CD4-positive, alpha-beta T cell treated with Interleukin-15 for 4 hours (primary cell): ENCODE data around the gene PLAAT5.
A peak's percentile ranks its signal among the peaks of the same experiment; 100 is the strongest.
"Not testable (repeated sequence)": the region's sequence is repeated elsewhere in the genome, so short reads cannot be mapped to it uniquely, and the experiment has no call there.

Source experiments
- DNase-seq: peaks from one replicate; pipeline ENCODE4 v3.0.0-alpha.2; 2020; ENCODE audit warnings: low spot score

PLAAT5 gene

GRCh38 chr11:63490551-63491239 is at the start of gene PLAAT5:
TSS of gene PLAAT5 (minus strand) at chr11:63491167. CDS start at chr11:63491034, 133 bp downstream.
- DNase-seq, result no peak

- no peak for DNase-seq
Observed at GRCh38 chr11:63537293-63538101, 46.5 kb upstream of the PLAAT5 start.

GRCh38 chr11:63536669-63537292 is 45.8 kb upstream of the PLAAT5 start, which contains the start of gene PLAAT4:
TSS of gene PLAAT4 (plus strand) at chr11:63536808. CDS start at chr11:63536869, 61 bp downstream.
- peak; percentile 54 for DNase-seq

- peak; percentile 58 for DNase-seq
Observed at GRCh38 chr11:63535734-63536133, 44.8 kb upstream of the PLAAT5 start.

GRCh38 chr11:63534895-63535461 is 44.0 kb upstream of the PLAAT5 start:
- peak; percentile 30 for DNase-seq

GRCh38 chr11:63534076-63534475 is 43.1 kb upstream of the PLAAT5 start:
- no peak for DNase-seq

- DNase-seq, result no peak
Observed at GRCh38 chr11:63532799-63533475, 42.0 kb upstream of the PLAAT5 start.

- DNase-seq, result no peak
Observed at GRCh38 chr11:63532117-63532516, 41.1 kb upstream of the PLAAT5 start.

- DNase-seq, result peak; percentile 73
Observed at GRCh38 chr11:63531074-63531792, 40.3 kb upstream of the PLAAT5 start.

GRCh38 chr11:63530021-63530420 is 39.1 kb upstream of the PLAAT5 start:
- no peak for DNase-seq

GRCh38 chr11:63529373-63529772 is 38.4 kb upstream of the PLAAT5 start:
- not testable (repeated sequence) for DNase-seq

- DNase-seq, result not testable (repeated sequence)
Observed at GRCh38 chr11:63528729-63529278, 37.8 kb upstream of the PLAAT5 start.

- not testable (repeated sequence) for DNase-seq
Observed at GRCh38 chr11:63528156-63528555, 37.2 kb upstream of the PLAAT5 start.

- no peak for DNase-seq
Observed at GRCh38 chr11:63527667-63528066, 36.7 kb upstream of the PLAAT5 start.

GRCh38 chr11:63523151-63523550 is 32.2 kb upstream of the PLAAT5 start:
- DNase-seq, result no peak

GRCh38 chr11:63521896-63522295 is 30.9 kb upstream of the PLAAT5 start:
- DNase-seq, result no peak

GRCh38 chr11:63520606-63521170 is 29.7 kb upstream of the PLAAT5 start:
- no peak for DNase-seq

- DNase-seq, result peak; percentile 24
Observed at GRCh38 chr11:63518548-63518947, 27.6 kb upstream of the PLAAT5 start.

GRCh38 chr11:63517156-63517555 is 26.2 kb upstream of the PLAAT5 start:
- no peak for DNase-seq

- DNase-seq, result no peak
Observed at GRCh38 chr11:63516109-63516508, 25.1 kb upstream of the PLAAT5 start.
